ENCODE data around the gene TRA2A. TPM values are rescaled to one million over a fixed set of nuclear protein-coding genes. Genes with fewer than 3 reads are reported as not detected.

Gene TRA2A
- total and polyA plus RNA-seq, 9 of the 15 experiments (the other 6 are each of a cell fraction or from before 2014, with no cell fraction given) = 22.7 to 210 (median 73.9) TPM

DNA sequence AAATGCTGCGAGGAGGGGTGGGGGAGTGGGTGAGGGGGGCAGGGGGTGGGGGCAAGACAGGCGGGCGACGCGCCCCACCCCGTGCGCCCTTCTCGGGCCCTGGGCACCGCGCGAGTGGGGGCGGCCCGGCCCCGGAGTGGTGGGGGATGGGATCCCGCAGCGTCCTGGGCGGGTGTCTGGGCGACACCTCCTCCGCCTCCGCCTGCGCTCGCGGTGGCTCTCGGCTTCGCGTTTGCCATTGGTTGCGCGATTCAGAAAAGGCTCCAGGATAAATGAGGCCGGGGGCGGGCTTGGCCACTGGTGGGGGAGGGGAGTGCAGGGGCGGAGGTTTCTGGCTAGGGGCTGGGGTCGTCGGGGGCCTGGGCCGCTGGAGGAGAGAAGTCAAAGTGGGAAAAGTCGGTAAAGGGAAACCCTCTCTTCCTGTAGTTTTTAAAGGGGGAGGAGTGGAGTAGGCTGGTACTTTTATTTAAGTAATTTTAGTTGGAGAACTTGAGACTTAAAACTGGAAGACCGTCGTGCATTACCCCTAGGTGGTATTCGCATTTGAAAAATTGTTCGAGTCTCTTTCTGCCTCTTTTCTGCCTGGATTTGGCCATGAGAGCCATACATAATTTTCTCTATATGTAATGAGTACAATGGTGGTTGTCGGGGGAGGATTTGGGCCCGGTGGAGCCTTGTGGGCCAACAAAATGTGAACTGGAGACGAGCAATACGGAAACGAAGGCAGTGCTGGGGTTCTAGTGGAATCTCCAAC lies 60.5 kb downstream of the TRA2A start (continued):
- TF ChIP-seq ZNF780A (CRISPR knock-in tag; IDR thresholded peaks at IDR 0.05) = no peak
- peak; percentile 27 for TF ChIP-seq EP400 (IDR thresholded peaks at IDR 0.05)
- no peak for TF ChIP-seq PRMT5 (CRISPR knock-in tag; IDR thresholded peaks at IDR 0.05)
- TF ChIP-seq ZBTB2 (IDR thresholded peaks at IDR 0.05) = 0 out of 2 replicates have a peak, but pooled peaks have one; percentile 45
- peak; percentile 79 for TF ChIP-seq PRPF4 (IDR thresholded peaks at IDR 0.05; ENCODE audit: insufficient read depth, low read depth, low read length, poor library complexity, severe bottlenecking)
- TF ChIP-seq BMI1 (IDR thresholded peaks at IDR 0.05; ENCODE audit: low read length) = no peak
- TF ChIP-seq POLR2B (IDR thresholded peaks at IDR 0.05; ENCODE audit: low read depth, partially characterized antibody) = peak; percentile 59
- peak; percentile 61; the same call in 1 of the 2 replicates for TF ChIP-seq GATAD2A (IDR thresholded peaks at IDR 0.05)
- TF ChIP-seq ZNF589 (CRISPR knock-in tag; IDR thresholded peaks at IDR 0.05; ENCODE audit: low read depth) = 0 out of 2 replicates have a peak, but pooled peaks have one; percentile 28
- TF ChIP-seq ZNF668 (CRISPR knock-in tag; IDR thresholded peaks at IDR 0.05) = no peak
- TF ChIP-seq ELF4 (CRISPR knock-in tag; IDR thresholded peaks at IDR 0.05) = no peak
- TF ChIP-seq ETS1 (conservative IDR thresholded peaks at IDR 0.05; ENCODE audit: control insufficient read depth, low read depth, low read length) = peak; percentile 61
- TF ChIP-seq, protein P1, sequence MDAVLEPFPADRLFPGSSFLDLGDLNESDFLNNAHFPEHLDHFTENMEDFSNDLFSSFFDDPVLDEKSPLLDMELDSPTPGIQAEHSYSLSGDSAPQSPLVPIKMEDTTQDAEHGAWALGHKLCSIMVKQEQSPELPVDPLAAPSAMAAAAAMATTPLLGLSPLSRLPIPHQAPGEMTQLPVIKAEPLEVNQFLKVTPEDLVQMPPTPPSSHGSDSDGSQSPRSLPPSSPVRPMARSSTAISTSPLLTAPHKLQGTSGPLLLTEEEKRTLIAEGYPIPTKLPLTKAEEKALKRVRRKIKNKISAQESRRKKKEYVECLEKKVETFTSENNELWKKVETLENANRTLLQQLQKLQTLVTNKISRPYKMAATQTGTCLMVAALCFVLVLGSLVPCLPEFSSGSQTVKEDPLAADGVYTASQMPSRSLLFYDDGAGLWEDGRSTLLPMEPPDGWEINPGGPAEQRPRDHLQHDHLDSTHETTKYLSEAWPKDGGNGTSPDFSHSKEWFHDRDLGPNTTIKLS (IDR thresholded peaks at IDR 0.05; ENCODE audit: borderline replicate concordance, low read depth) = no peak
- TF ChIP-seq MCM3 (IDR thresholded peaks at IDR 0.05) = no peak
- no peak for TF ChIP-seq TAF7 (tag; IDR thresholded peaks at IDR 0.05)
- TF ChIP-seq HDAC1 (IDR thresholded peaks at IDR 0.05) = 0 out of 4 replicates have a peak, but pooled peaks of 1 of the 2 experiments have one; percentile 43
- TF ChIP-seq MYNN (IDR thresholded peaks at IDR 0.05) = 0 out of 2 replicates have a peak, but pooled peaks have one; percentile 18
- TF ChIP-seq MYNN (CRISPR knock-in tag; IDR thresholded peaks at IDR 0.05) = no peak
- no peak for TF ChIP-seq FOXK1 (CRISPR knock-in tag; IDR thresholded peaks at IDR 0.05; ENCODE audit: borderline replicate concordance)
- TF ChIP-seq, protein P2, sequence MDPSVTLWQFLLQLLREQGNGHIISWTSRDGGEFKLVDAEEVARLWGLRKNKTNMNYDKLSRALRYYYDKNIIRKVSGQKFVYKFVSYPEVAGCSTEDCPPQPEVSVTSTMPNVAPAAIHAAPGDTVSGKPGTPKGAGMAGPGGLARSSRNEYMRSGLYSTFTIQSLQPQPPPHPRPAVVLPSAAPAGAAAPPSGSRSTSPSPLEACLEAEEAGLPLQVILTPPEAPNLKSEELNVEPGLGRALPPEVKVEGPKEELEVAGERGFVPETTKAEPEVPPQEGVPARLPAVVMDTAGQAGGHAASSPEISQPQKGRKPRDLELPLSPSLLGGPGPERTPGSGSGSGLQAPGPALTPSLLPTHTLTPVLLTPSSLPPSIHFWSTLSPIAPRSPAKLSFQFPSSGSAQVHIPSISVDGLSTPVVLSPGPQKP (CRISPR knock-in tag; IDR thresholded peaks at IDR 0.05) = no peak
- TF ChIP-seq E2F6 (IDR thresholded peaks at IDR 0.05; ENCODE audit: borderline replicate concordance in 1 of 2, extremely low read depth in 1 of 2, insufficient read depth in 1 of 2, insufficient read length in 1 of 2, low read depth in 1 of 2, low read length in 1 of 2, poor library complexity in 1 of 2, severe bottlenecking in 1 of 2) = peak in 1 of 2 experiments; percentile 59
- no peak for TF ChIP-seq STAT5B (CRISPR knock-in tag; IDR thresholded peaks at IDR 0.05)
- peak; percentile 80 for TF ChIP-seq TBP (optimal IDR thresholded peaks at IDR 0.05; ENCODE audit: low read depth, low read length)

All from K562 (cell line).